ENCODE results near the gene FRAT2.

FRAT2 gene, protein sequence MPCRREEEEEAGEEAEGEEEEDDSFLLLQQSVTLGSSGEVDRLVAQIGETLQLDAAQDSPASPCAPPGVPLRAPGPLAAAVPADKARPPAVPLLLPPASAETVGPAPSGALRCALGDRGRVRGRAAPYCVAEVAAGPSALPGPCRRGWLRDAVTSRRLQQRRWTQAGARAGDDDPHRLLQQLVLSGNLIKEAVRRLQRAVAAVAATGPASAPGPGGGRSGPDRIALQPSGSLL

DNA sequence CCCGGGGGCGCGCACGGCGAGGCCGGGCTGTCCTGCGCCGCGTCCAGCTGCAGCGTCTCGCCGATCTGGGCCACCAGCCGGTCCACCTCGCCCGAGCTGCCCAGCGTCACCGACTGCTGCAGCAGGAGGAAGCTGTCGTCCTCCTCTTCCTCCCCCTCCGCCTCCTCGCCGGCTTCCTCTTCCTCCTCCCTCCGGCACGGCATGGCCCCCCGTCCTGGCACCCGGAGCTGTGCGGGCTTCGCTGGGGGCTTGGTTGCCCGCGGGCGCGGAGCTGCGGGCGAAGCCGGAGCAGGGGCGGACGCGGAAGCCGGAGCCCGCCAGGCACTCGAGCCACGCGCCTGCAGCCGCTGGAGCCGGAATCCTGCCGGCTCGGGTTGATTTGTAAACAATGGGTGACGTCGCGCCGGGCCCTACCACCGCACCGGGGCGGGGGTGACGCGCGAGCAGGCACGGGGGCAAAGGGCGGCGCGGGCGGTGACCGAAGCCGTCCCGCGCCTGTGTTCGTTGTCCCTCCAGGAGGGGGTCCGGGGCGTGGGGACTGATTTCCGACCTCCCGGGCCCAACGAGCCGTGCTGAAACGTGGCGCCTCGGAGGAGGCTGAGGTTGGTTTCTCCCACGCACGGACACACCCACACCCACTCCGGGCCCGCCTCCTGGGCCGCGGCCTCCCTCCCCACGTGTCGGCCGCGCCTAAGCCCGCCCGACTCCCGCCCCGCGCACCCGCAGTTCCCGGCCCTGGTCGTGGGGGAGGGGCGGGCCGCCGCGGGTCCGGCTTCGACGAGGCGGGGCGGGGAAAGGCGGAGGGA is at the start of gene FRAT2:
Gene FRAT2, minus strand, starts transcription at position 360 of the 806 bp plus-strand sequence. Its CDS starts 157 bp downstream, at position 203.
- TF ChIP-seq, protein P1, sequence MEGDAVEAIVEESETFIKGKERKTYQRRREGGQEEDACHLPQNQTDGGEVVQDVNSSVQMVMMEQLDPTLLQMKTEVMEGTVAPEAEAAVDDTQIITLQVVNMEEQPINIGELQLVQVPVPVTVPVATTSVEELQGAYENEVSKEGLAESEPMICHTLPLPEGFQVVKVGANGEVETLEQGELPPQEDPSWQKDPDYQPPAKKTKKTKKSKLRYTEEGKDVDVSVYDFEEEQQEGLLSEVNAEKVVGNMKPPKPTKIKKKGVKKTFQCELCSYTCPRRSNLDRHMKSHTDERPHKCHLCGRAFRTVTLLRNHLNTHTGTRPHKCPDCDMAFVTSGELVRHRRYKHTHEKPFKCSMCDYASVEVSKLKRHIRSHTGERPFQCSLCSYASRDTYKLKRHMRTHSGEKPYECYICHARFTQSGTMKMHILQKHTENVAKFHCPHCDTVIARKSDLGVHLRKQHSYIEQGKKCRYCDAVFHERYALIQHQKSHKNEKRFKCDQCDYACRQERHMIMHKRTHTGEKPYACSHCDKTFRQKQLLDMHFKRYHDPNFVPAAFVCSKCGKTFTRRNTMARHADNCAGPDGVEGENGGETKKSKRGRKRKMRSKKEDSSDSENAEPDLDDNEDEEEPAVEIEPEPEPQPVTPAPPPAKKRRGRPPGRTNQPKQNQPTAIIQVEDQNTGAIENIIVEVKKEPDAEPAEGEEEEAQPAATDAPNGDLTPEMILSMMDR (IDR thresholded peaks at IDR 0.05; ENCODE audit: extremely low read depth, missing control alignments): no peak
- peak; percentile 98 for DNase-seq (ENCODE audit: low spot score)

DNA sequence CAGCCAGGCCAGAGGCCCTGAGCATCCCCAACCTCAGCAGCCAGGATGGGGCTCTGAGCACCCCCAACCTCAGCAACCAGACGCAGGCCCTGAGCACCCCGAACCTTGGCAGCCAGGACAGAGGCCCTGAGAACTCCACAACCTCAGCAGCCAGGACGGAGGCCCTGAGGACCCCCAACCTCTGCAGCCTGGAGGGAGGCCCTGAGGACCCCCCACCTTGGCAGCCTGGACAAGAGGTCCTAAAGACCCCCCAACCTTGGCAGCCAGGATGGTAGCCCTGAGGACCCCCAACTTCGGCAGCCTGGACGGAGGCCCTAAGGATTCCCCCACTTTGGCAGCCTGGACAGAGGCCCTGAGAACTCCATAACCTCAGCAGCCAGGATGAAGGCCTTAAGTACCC is 49.6 kb upstream of the FRAT2 start:
- no peak for DNase-seq (ENCODE audit: low spot score)
- TF ChIP-seq, protein P1 (IDR thresholded peaks at IDR 0.05; ENCODE audit: extremely low read depth, missing control alignments): no peak

DNA sequence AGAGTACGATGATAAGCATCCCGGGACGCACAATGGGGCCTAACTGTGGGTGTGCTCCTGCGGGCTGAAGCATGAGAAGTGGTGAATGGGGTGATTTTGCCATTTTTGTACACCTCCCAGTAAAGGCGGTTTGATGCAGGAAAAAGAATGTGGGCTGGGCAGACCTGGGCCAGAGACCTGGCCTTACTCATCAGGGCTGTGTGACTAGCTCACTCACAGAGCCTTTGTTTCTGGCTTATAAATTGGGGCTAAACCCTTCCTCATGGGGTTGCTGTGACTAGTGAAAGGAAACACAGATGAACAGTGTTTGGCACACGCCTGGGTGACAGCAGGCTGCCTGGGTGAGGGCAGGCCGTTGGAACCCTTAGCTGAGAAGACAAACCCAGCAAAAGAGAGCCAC is 48.6 kb upstream of the FRAT2 start:
- TF ChIP-seq, protein P1 (IDR thresholded peaks at IDR 0.05; ENCODE audit: extremely low read depth, missing control alignments): no peak
- no peak for DNase-seq (ENCODE audit: low spot score)

DNA sequence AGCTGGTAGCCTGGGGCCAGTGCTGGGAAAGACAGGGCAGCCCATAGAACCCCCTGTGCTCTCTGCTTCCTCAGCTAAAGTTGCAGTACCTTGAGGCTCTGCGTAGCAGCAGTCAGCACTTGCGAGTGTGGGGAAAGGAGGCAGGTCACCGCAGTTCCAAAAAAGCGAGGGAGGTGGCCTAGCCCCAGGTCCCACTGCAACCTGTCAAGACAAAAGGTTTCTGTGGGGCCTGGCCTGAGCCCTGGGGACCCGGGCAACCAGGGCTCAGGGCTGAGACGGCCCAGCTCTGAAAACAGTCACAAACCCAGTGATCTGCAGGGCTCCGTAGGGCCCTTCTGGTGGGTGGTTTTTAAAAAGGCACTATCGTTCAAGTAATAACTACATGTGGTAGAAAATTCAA is 47.1 kb upstream of the FRAT2 start:
- TF ChIP-seq, protein P1 (IDR thresholded peaks at IDR 0.05; ENCODE audit: extremely low read depth, missing control alignments): no peak
- DNase-seq (ENCODE audit: low spot score): no peak

DNA sequence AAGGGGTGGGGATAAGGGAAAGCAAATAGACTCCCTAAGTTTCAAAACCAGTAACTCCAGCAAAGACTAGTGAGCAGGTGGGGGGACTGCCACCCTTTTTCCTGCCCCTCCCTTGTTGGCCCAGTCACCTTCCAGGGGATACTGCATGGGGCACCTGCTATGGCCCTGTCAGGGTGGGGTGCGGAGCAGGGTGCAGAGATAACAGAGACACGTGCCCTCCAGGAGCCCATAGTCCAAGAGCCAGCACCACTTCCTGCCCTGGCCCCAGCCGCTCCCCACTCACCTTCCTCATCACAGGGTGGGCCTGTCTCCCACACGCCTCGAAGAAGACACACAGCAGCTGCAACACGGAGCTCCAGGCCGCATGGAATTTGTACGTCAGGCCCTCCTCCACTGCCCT is 46.0 kb upstream of the FRAT2 start:
- TF ChIP-seq, protein P1 (IDR thresholded peaks at IDR 0.05; ENCODE audit: extremely low read depth, missing control alignments): no peak
- no peak for DNase-seq (ENCODE audit: low spot score)

DNA sequence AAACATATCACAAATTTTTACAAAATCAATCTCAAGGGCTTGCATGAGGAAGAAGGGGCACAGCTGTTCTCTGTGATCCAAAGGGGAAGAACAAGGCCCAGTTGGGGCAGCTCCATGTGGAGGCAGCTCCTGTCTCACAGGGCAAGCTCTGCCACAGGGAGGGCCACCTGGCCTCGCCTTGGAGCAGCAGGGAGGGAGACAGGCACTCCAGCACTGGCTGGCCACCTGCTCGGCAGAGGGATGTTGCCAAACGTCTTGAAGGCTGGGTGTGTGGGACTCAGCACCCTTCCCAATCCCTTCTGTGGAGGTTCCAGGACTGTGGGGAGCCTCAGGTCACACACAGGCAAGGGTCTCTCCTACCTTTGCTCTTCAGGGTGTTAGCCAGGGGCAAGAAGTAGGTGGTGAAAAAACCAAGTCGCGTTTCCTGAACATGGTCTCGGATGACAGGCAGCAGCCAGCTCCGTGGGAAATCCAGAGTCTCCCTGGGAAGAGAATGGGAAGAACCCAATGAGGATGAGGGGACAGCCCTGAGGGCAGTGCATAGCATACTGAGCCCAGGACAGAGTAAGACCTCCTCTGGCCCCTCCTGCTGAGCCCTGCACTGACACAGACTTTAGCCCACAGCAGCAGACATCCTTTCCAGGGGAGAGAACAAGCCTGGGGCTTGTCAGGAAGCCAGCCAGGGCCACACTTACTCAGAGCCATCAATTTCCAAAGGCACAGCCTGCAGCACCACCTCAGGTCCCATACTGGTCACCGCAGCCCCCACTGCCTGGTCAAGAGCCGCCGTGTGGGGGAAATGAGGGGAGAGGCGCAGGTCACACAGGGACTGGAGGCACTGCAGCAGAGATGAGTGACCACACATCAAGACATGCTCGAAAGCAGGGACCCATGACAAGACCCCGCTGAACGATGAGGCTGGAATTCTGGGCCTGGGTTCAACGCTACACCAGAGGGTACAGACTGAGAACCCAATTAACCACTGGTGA is 44.7 kb upstream of the FRAT2 start:
- TF ChIP-seq, protein P1 (IDR thresholded peaks at IDR 0.05; ENCODE audit: extremely low read depth, missing control alignments): no peak

More for the DNA sequence above, 44.7 kb upstream of the FRAT2 start:
- DNase-seq (ENCODE audit: low spot score): no peak

Data from GM20000 (cell line).